PFSK-1 (cell line): ENCODE data around the gene BMP4.

Experiments used
- POLR2AphosphoS5 ChIP-seq: IDR thresholded peaks from 2 replicates; pipeline ENCODE4 v1.6.1; 2012; ENCODE audit warnings: low read depth, mild to moderate bottlenecking, control low read depth, low read length, moderate library complexity
- SIN3A ChIP-seq: IDR thresholded peaks from 2 replicates; pipeline ENCODE4 v1.6.1; 2012; ENCODE audit warnings: mild to moderate bottlenecking, low read length, moderate library complexity, borderline replicate concordance; ENCODE audit not compliant: insufficient read depth

- TF ChIP-seq SIN3A (no peak), POLR2AphosphoS5 (no peak)
These were observed 6.9 kb upstream of the BMP4 start for GRCh38 chr14:53963320-53964227.
